ENCODE data around the gene C2orf72. TPM values are rescaled to one million over a fixed set of nuclear protein-coding genes. Genes with fewer than 3 reads are reported as not detected.
"Not testable (repeated sequence)": the region's sequence is repeated elsewhere in the genome, so short reads cannot be mapped to it uniquely, and the experiment has no call there.

The C2orf72 gene
- total RNA-seq, 4 donors from 2014 or later = 0.55 TPM; not detected in 3

GRCh38 chr2:231001036-231001435, 36.3 kb upstream of the C2orf72 start:
- no peaks in the 10 kb centered on the region for H3K4me1 ChIP-seq
- H3K27me3 ChIP-seq = no peaks in the 10 kb centered on the region
- intact Hi-C loops (cut with DNase I; ENCODE audit: low total_unique reads) = no loop called here
- no peak overlapping the region for H3K27ac ChIP-seq
- no peaks in the 10 kb centered on the region for H3K9me3 ChIP-seq
- H3K36me3 ChIP-seq = no peaks in the 10 kb centered on the region
- TF ChIP-seq, protein P1, sequence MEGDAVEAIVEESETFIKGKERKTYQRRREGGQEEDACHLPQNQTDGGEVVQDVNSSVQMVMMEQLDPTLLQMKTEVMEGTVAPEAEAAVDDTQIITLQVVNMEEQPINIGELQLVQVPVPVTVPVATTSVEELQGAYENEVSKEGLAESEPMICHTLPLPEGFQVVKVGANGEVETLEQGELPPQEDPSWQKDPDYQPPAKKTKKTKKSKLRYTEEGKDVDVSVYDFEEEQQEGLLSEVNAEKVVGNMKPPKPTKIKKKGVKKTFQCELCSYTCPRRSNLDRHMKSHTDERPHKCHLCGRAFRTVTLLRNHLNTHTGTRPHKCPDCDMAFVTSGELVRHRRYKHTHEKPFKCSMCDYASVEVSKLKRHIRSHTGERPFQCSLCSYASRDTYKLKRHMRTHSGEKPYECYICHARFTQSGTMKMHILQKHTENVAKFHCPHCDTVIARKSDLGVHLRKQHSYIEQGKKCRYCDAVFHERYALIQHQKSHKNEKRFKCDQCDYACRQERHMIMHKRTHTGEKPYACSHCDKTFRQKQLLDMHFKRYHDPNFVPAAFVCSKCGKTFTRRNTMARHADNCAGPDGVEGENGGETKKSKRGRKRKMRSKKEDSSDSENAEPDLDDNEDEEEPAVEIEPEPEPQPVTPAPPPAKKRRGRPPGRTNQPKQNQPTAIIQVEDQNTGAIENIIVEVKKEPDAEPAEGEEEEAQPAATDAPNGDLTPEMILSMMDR (IDR thresholded peaks at IDR 0.05) = no peak
- TF ChIP-seq POLR2A (IDR thresholded peaks at IDR 0.05) = no peak
- no peak overlapping the region for H3K4me3 ChIP-seq
- no peak for DNase-seq

- Histone ChIP-seq H3K9me3 (no peaks in the 10 kb centered on the region), H3K4me3 (no peak overlapping the region), H3K36me3 (no peaks in the 10 kb centered on the region), H3K4me1 (no peaks in the 10 kb centered on the region), H3K27ac (no peak overlapping the region), H3K27me3 (no peaks in the 10 kb centered on the region)
- TF ChIP-seq, protein P1 (IDR thresholded peaks at IDR 0.05) = no peak
- TF ChIP-seq POLR2A (IDR thresholded peaks at IDR 0.05) = no peak
- no peak for DNase-seq
- intact Hi-C loops (cut with DNase I; ENCODE audit: low total_unique reads) = no loop called here
Measured at GRCh38 chr2:231001921-231002320, 35.4 kb upstream of the C2orf72 start.

GRCh38 chr2:231002641-231003040, 34.7 kb upstream of the C2orf72 start:
- no peak overlapping the region for H3K4me3 ChIP-seq
- intact Hi-C loops (cut with DNase I; ENCODE audit: low total_unique reads) = no loop called here
- no peak for DNase-seq
- no peak for TF ChIP-seq POLR2A (IDR thresholded peaks at IDR 0.05)
- TF ChIP-seq, protein P1 (IDR thresholded peaks at IDR 0.05) = no peak
- H3K9me3 ChIP-seq = no peaks in the 10 kb centered on the region
- H3K4me1 ChIP-seq = no peaks in the 10 kb centered on the region
- H3K36me3 ChIP-seq = no peaks in the 10 kb centered on the region
- H3K27me3 ChIP-seq = no peaks in the 10 kb centered on the region
- no peak overlapping the region for H3K27ac ChIP-seq

DNA sequence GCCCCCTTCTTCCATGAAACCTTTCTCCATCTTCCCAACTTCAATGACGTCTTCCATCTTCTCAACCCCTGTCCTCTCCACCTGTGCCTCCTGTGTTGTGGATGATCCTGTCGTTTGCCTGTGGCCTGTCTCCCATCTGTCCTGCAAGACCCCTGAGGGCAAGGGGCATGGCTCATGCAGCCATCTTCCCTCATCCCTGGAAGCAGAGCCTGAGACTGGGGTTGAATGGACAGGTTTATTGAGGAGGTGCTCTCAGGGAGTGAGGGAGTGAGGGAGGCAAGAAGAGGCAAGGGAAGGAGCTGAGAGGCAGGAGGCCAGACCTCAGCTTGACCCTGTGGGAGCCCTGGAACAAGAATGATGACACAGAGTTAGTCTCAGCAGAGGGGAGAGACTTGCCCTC, 34.1 kb upstream of the C2orf72 start:
- TF ChIP-seq, protein P1 (IDR thresholded peaks at IDR 0.05) = no peak
- TF ChIP-seq POLR2A (IDR thresholded peaks at IDR 0.05) = no peak
- Histone ChIP-seq H3K27me3 (no peaks in the 10 kb centered on the region), H3K9me3 (no peaks in the 10 kb centered on the region), H3K27ac (no peak overlapping the region), H3K36me3 (no peaks in the 10 kb centered on the region), H3K4me1 (no peaks in the 10 kb centered on the region), H3K4me3 (no peak overlapping the region)
- intact Hi-C loops (cut with DNase I; ENCODE audit: low total_unique reads) = no loop called here
- DNase-seq = no peak

DNA sequence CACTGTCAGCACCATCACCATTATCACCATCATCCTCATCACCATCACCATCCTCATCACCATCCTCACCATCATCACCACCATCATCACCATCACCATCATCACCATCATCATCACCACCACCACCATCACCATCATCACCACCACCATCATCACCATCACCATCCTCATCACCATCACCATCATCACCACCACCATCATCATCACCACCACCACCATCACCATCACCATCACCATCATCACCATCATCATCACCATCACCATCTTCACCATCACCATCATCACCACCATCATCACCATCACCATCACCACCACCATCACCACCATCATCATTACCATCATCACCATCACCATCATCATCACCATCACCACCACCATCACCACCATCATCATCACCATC, 32.4 kb upstream of the C2orf72 start:
- H3K36me3 ChIP-seq; H3K27ac ChIP-seq; DNase-seq; H3K9me3 ChIP-seq; H3K4me3 ChIP-seq; H3K27me3 ChIP-seq; H3K4me1 ChIP-seq; intact Hi-C loops (cut with DNase I; ENCODE audit: low total_unique reads): not testable (repeated sequence)

Data from uterus (tissue), 4 donors.